GM21825 (cell line): ENCODE data around the gene SMPDL3A.

Source experiments
- ATAC-seq: cut with Tn5 transposase; IDR thresholded peaks from one replicate; pipeline ENCODE4 v1.9.1; 2021; ENCODE audit warnings: mild to moderate bottlenecking, moderate library complexity; ENCODE audit not compliant: unreplicated experiment

SMPDL3A gene

GRCh38 chr6:122845916-122846612, 57.0 kb downstream of the SMPDL3A start:
- ATAC-seq = no peak

GRCh38 chr6:122853259-122853995, 64.4 kb downstream of the SMPDL3A start:
- peak; percentile 91 for ATAC-seq
